Measurements from ENCODE around the gene HAPLN2.
"Not testable (repeated sequence)": the region's sequence is repeated elsewhere in the genome, so short reads cannot be mapped to it uniquely, and the experiment has no call there.

The HAPLN2 gene

DNA sequence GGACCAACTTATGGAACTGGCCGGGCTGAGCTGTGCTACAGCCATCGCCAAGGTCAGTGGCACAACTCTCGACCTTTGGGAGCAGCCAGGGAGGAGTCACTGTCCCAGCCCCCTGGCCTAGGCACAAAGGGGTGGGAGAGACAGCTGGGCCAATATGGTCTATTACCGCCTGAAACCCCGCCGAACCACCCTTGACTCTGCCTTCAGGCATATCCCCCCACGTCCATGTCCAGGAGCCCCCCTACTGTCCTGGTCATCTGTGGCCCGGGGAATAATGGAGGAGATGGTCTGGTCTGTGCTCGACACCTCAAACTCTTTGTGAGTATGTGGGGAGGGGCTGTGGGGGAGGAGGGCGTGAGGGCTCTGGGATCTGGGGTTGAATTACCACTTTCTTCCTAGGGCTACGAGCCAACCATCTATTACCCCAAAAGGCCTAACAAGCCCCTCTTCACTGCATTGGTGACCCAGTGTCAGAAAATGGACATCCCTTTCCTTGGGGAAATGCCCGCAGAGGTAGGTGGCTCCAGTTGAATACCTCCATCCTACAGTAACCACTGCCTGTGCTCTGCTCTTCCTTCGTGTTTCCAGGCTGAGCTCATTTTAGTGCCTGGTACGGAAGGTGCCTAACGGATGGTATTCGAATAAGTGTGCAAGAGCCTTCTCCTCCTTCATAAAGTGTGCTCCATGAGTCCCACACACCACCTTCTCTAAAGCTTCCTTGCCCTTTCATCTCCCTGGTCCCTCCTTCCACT, 26.9 kb upstream of the HAPLN2 start:
- DNase-seq, result no peak

DNA sequence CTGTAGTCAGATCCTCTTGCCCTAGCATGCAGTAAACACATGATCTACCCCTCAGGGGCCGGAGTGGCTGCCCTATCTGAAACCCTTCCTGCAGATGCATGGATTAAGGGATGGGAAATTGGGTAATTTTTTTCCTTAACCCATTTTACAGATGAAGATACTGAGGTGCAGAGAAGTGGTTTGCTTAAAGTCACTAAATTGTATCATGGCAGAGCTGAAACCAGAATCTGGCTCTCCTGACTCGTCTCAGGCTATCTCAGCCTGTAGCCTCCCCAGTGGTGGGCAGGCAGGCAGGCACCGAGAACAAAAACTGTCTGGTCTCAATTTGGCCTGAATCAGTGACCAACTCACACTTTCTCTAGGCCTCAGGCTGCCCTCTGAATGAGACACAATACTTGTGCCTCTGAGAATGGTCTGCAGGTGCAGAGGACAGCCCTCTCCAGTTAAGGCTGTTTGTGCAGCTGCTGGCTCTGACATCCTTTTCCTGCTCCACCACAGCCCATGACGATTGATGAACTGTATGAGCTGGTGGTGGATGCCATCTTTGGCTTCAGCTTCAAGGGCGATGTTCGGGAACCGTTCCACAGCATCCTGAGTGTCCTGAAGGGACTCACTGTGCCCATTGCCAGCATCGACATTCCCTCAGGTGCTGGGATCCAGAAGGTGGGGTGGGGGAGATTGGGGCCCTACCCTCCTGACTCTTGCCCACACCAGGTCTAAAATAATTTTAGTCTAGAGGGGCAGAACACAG, 26.1 kb upstream of the HAPLN2 start:
- no peak for DNase-seq

DNA sequence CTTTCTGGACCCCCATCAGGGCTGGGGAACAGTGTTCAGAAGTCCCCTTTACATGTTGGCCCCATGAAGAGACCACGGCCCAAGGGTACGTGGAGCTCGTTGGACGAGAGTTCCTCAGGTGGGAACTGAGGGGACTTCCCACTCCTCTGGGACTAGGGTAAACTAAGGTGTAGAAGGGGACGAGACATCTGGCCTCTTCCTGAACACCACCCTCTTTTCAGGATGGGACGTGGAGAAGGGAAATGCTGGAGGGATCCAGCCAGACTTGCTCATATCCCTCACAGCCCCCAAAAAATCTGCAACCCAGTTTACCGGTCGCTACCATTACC, 25.6 kb upstream of the HAPLN2 start:
- no peak for DNase-seq

DNA sequence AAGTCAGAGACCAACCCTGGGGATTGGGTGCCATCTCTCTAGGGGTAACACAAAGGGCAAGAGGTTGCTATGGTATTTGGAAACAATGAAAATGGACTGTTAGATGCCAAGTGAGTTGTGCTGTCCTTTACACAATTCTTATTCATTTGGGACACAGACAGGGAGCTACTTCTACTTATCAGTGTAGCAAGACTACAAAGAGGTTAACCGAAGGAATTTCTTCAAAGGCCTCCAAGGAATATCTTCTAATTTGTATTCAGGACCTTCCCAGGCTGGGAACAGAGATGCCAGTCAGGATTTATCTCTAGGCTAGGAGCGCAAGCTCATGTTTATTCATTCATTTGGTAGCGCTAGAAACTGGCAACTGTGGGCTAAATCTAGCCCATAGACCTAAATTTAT, 25.0 kb upstream of the HAPLN2 start:
- DNase-seq, result no peak

DNA sequence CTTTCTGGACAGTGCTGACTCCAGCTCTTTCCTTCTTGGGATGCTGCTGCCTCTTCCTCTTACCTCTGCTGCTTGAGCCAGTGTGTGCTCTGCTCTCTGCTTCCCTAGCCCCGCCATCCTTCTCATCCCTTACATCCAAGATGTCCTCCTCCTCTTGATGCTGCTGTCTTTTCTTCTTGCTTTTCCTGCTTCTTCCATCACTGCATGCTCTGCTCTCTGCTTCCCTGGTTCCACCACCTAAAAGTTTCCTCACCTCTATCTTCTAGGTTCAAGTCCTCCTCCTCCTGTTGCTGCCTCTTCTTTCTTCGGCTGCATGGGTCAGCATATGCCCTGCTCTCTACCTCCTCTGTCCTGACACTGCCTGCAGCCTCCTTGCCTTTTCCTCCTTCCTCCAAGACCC, 24.2 kb upstream of the HAPLN2 start:
- DNase-seq, result no peak

DNA sequence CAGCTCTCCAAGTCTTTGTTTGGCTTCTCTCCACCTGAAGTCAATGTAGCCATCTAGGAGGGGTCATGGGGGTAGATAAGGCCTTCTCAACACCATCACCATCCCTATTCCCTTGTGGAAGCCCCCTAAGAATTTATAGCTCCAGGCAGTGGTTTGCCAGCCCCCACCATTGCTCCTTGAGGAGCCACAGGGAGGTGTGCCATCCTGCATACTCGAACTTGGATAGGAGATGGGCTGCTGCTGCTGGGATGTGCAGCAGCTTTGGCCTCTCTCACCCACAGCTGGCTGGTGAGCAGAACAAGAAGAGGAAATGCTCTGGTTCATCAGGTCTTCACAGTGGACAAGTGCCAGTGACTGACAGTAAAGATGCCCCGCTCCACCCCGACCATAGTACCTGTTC, 22.8 kb upstream of the HAPLN2 start:
- DNase-seq, result no peak

DNA sequence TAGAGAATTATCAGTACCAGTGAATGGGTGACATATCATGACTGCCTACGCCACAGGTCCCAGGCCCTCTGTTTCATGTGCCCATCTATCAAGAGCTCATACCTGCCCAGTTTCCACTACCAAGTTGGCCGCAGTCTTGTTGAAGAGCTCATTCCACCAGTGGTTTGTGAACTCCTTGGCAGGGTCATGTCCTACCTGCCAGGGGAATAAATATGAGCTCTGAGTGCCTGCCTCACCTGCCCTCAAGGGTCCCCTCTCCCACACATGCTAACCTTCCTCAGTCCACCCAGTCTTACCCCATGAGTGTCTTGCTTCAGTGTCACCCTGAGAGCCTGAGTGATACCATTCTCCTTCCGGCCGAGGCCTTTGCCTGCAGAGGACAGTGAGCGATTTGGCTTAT, 21.1 kb upstream of the HAPLN2 start:
- no peak for DNase-seq

DNA sequence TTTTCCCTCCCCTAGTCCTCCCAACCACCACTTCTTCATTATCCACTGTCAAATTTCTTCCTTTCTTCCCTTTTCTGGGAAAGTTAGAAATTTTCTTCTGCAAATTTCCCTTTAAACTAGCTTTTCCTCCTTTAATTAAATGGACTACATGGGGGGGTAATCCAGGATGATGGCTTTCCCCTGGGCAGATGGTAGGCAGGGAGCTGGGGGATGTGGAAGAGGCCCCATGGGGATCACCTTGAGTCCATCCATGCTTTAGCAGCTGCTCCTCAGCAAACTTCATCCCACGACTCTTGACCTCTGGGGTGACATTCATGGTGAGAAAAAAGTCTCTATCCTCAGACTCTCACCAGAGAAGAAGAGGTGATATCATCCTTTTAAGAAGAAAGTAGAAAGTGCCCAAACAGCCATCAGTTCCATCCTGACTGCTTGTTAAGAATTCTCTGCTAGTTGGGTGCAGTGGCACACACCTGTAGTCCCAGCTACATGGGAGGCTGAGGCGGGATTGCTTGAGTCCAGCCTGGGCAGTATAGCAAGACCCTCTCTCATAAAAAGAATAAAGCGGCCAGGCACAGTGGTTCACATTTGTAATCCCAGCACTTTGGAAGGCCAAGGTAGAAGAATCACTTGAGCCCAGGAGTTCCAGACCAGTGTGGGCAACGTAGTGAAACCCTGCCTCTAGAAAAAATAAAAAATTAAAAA, 20.3 kb upstream of the HAPLN2 start:
- DNase-seq, result no peak

DNA sequence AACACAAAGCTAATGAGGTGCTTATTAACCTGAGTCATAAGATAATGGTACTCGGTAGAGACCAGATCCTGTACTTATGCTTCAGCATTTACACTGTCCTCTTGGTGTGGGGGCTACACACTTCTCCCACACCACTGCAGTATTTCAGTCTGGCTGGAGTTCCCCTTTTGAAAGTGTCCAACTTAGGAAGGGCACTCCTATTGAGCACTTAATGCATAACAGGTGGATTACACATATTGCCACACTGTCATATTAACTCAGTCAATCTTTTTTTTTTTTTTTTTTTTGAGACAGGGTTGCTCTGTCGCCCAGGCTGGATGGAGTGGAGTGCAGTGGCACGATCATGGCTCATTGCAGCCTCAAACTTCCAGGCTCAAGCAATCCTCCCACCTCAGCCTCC, 19.4 kb upstream of the HAPLN2 start:
- DNase-seq, result no peak

DNA sequence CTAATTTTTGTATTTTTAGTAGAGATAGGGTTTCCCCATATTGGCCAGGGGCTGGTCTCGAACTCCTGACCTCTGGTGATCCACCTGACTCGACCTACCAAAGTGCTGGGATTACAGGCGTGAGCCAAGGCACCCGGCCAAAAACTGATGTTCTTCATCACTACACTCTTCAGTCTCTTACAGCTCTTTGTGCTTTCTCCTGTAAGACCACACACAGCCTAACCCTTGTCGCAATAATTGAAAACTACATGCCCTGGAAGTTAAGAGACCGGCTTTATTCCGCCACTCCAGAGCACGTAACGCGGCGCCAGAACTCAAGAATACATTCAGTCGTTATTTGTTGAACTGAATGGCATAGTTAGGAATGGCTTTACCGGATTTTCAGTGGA, 18.5 kb upstream of the HAPLN2 start:
- DNase-seq, result no peak

DNA sequence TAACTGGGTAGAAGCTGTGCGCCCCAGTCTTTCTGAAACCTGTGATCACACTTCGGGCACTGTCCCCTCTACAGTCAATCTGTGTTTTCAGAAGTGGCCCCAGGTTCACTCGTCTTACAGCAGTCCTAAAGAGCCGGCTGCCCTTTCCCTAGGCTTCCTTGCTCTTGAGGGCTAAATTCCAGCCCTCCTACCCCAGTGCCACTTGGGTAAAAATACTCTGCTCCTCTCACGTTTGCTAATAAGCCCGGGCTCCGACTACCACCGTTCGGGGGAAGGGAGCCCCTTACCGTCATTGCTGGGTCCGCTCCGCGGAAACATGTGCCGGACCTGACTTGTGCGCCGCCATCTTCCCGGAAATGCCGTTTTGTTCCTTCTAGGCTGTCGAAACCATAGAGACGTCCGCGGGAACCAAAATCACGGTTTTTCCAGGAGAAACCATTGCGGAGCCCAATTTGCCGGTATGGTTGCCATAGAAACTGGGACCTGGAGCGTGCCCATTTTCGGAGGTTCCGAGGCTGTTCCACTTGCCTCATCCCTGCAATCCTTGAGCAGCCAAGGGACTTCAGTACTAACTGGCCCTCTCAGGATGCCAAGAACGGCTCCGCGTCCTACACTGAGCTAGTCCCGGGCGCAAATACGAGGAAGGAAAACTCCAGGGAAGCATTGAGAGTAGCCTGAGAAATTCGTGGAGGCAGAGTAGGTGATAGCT, 17.9 kb upstream of the HAPLN2 start, which contains the start of gene GPATCH4:
TSS of gene GPATCH4 (minus strand) at position 358 of the 709 bp plus-strand sequence.
- DNase-seq, result peak; percentile 84

DNA sequence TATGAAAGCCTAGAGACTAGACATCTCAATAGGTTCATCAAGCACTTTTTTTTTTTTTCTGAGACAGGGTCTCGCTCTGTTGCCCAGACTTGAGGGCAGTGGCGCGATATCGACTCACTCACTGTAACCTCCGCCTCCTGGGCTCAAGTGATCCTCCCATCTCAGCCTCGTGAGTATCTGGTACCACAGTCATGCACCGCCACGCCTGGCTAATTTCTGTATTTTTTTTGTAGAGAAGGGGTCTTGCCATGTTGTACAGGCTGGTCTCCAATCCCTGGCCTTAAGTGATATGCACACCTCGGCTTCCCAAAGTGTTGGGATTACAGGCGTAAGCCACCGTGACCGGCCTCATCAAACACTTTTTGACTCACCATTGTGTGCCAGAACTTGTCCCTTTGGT, 17.3 kb upstream of the HAPLN2 start:
- DNase-seq, result no peak

DNA sequence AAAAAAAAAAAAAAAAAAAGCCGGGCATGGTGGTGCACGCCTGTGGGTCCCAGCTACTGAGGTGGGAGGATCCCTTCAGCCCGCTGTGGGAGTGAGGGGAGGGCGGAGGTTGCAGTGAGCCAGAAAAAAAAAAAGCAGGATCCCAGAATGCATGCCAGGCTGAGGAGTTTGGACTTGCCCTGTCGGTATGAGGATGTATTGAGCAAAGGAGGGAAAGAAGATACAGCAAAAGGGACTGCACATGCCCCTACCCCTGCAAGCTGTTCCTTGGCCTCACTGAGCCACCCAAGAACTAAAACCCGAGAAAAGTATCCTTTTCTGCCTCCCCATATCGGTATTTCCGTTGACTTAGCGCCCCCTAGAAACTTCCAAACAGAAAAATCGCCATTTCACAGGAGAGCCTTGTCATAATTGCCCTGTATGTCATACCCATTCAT, 16.6 kb upstream of the HAPLN2 start:
- DNase-seq, result no peak

DNA sequence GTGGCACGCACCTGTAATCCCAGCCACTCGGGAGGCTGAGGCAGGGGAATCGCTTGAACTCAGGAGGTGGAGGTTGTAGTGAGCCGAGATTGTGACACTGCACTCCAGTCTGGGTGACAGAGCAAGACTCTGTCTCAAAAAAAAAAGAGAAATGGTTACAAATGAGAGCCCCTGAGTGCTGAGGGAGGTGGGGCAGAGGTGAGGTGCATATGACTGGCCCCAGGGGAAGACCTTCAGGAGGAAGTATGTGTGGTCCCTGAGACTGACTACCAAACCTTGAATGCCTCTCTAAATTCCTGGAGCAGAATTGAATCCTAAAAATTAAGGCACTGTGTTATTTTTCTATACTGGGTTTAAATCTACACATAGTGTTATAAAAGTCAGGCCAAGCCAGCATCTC, 11.9 kb upstream of the HAPLN2 start:
- DNase-seq, result not testable (repeated sequence)

DNA sequence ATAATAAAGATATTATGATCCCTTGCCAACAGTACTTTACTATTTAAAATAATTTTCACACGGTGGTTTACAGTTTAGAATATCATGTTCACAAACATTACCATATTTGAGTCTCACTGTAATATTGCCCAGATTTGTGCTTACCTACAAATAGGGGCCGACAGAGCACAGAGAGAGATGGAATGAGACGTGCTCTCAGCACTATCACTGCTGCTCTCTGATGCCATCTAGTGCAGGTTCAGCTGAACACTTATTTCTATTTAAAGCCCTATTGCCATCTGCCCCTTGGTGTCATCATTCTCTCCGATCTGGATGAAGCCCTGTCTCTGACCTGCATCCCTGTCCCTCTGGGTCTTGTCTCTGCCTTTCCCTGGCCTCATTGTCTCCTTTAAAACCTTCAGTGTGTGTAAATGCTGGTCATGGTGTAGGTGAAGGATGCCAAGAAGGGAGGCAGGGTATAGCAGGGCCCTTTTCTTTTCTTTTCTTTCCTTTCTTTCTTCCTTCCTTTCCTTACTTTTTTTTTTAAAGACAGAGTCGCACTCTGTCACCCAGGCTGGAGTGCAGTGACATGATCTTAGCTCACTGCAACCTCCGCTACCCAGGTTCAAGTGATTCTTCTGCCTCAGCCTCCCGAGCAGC, 11.1 kb upstream of the HAPLN2 start:
- peak; percentile 62 for DNase-seq

DNA sequence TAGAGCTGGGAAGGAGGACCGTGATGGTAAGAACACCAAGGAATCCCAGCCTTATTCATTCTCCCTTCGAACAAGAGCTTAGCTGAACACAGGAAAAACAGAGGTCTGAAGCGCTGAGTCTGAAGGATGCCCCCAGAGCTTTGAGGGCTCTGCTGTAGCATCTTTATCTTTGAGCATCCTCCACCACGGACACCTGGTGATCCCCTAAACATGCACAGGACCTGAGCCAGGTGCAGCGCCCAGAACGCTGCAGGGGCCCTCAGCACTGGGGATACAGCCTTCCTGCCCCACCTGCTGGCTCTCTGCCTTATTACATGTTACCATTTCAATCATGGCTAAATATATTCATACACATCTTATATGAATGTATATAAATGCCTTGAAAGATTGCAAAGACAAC, 10.2 kb upstream of the HAPLN2 start:
- peak; percentile 75 for DNase-seq

DNA sequence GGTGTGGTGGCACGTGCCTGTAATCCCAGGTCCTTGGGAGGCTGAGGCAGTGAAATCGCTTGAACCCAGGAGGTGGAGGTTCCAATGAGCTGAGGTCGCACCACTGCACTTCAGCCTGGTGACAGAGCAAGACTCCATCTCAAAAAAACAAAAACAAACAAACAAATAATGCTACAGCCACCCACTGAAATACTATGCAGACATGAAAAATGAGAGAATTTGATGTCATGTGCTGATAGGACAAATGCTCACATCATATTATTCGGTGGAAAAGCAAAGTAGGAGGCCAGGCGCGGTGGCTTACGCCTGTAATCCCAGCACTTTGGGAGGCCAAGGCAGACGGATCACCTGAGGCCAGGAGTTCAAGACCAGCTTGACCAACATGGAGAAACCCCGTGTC, 9.1 kb upstream of the HAPLN2 start:
- DNase-seq, result not testable (repeated sequence)

DNA sequence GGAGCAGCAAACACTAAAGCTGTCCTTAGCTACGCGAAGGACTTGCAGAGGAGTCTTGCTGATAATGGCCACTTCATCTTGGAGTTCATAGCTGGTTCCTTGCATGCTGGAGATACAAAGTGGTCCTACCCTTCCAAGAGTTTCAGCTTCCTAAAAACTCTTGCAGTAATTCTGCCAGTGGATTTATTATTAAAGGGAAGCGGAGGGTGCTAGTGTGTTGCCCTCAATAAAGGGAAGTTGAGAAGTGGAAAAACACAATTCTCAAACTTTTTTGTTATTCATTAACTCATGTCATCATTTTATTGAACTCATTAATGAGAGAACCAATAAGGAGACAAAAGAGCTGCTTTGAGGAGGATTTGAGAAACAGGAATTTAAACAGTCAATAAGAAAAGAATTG, 6.5 kb upstream of the HAPLN2 start:
- DNase-seq, result no peak

DNA sequence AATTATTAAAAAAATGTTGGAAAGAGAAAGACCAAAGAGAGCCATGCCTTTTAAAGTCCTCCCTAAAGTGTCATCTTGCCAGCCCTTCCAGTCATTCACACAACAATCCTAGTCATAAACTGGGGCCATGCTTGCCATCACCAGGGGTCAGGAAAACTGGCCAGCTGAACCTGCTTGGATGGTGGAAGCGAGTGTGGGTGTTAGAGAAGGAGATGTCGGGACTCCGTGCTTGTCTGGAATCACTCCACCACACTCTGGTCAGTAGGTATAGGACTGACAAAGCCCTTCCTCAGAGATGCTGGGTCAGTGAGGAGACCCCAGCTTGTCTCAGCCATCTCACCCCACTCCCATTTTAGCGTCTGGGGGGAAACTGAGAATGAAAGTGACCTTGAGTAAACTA, 3.3 kb upstream of the HAPLN2 start:
- DNase-seq, result no peak

DNA sequence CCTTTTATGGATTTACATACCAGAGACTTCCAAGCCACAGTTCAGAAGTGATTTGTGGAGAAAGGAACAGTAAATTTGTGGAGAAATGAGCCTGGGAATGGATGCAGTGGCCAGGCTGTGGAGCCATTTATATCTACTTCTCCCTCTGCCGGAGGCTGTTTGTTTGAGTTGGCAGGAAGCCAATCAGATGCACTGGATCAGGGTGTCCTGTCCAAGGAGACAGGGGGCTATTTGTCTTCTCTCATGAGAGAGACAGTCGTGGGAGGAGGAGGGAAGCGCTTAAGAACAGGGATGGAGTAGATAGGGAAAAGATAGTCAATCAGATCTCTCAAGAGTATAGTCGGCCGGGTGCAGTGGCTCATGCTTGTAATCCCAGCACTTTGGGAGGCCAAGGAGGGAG, 2.8 kb upstream of the HAPLN2 start:
- no peak for DNase-seq

DNA sequence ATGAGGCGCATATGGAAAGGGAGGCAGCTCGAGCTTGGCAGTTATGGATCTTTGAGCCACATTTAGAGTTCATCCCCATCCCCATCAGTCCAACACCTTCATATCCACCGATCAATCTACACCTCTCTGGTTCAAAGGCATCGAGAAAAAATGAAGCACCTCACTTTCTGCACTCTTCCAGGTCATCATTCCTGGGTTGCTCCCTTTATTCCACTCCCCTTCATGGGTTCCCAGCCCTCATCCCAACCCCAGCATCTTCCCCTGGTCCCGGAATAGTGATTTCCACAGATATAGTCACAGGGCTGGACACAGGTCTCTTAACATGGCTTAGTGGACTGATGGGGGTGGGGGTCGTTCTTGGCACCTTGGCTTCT, 354 bp downstream of the HAPLN2 start:
- DNase-seq, result no peak

DNA sequence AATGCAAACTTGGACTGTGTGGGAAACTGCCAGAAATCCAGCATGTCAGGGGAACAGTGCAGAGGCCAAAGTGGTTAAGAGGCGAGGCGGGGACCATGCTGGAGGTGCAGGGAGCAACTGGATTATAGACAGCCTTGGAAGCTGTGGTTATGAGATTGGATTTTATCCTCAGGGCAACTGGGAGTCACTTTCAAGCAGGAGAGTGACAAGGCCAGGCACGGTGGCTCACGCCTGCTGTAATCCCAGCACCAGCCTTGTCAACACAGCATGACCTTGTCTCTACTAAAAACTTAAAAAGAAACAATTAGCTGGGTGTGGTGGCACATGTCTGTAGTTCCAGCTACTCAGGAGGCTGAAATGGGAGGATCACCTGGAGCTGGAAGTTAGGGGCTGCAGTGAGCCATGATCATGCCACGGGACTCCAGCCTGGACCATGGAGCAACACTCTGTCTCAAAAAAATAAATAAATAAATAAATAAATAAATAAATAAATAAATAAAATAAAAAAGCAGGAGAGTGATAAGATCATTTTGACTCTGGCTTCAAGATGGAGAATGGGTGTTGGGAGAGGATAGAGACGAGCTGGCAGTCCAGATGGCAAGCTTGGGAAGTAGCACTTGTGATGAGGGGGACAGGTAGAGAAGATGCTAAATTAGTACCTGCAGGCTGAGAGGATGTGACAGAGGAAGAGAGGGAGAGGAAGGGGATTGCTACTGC, 3.5 kb downstream of the HAPLN2 start:
- no peak for DNase-seq

Measured in stimulated activated CD8-positive, alpha-beta memory T cell treated with anti-CD3 and anti-CD28 coated beads, Interleukin-4, amount 100 ng/mL, for 48 hours (primary cell).